PC-9 (cell line): ENCODE results near the gene RHO.

Source experiments
- CTCF ChIP-seq: fragments of 200-600 bp; sonication (generic); conservative IDR thresholded peaks from 2 replicates; pipeline ENCODE4 v1.6.1; 2017; ENCODE audit warnings: mixed run types, antibody characterized with exemption, mild to moderate bottlenecking, moderate library complexity
- EZH2 ChIP-seq: fragments of 200-600 bp; sonication (generic); IDR thresholded peaks from 2 replicates; pipeline ENCODE4 v1.8.0; 2017; ENCODE audit warnings: antibody characterized with exemption, low read depth

- TF ChIP-seq CTCF, result no peak
- TF ChIP-seq EZH2, result no peak
Measured at GRCh38 chr3:129501630-129502029, 26.8 kb upstream of the RHO start.
